Liver (tissue), 9 donors: Measurements from ENCODE around the gene TRIO. TPM values are rescaled to one million over a fixed set of nuclear protein-coding genes. Genes with fewer than 3 reads are reported as not detected.
A peak's percentile ranks its signal among the peaks of the same experiment; 100 is the strongest.

Experiments used
- DNase-seq: peaks from one replicate; pipeline ENCODE4 v3.0.0-alpha.2; 2017; ENCODE audit warnings: low spot score
- H3K27ac ChIP-seq, 2 donors: one replicate each; pipeline ENCODE4 v1.7.0; 2013; ENCODE audit warnings: inconsistent platforms in 2 of 2, low read length in 2 of 2, control low read depth in 1 of 2, low read depth in 1 of 2, mild to moderate bottlenecking in 1 of 2
- H3K27me3 ChIP-seq, 4 donors: one replicate each; pipeline versions ENCODE4 v1.6.1 to v1.7.0; 2013; ENCODE audit warnings: low read length in 3 of 4, inconsistent platforms in 1 of 4, mild to moderate bottlenecking in 1 of 4, moderate library complexity in 1 of 4; ENCODE audit not compliant: control insufficient read depth in 4 of 4, insufficient read depth in 4 of 4
- H3K36me3 ChIP-seq, 4 donors: one replicate each; pipeline versions ENCODE4 v1.6.1 to v1.7.0; 2013; ENCODE audit warnings: low read length in 3 of 4, mild to moderate bottlenecking in 3 of 4, low read depth in 1 of 4, moderate library complexity in 1 of 4; ENCODE audit not compliant: control insufficient read depth in 4 of 4, insufficient read depth in 3 of 4
- H3K4me1 ChIP-seq, 4 donors: one replicate each; pipeline versions ENCODE4 v1.6.1 to v1.7.0; 2013; ENCODE audit warnings: low read length in 3 of 4, mild to moderate bottlenecking in 3 of 4, moderate library complexity in 1 of 4; ENCODE audit not compliant: control insufficient read depth in 4 of 4, insufficient read depth in 4 of 4
- H3K4me3 ChIP-seq, 3 donors: one replicate each; pipeline versions ENCODE4 v1.6.1 to v1.7.0; 2013; ENCODE audit warnings: low read length in 3 of 3, control low read depth in 1 of 3, low read depth in 1 of 3, mild to moderate bottlenecking in 1 of 3
- H3K9ac ChIP-seq, 2 donors: one replicate each; pipeline ENCODE4 v1.7.0; 2013; ENCODE audit warnings: low read length in 2 of 2, mild to moderate bottlenecking in 2 of 2, moderate library complexity in 2 of 2, control low read depth in 1 of 2, low read depth in 1 of 2
- H3K9me3 ChIP-seq, 4 donors: one replicate each; pipeline versions ENCODE4 v1.6.1 to v1.7.0; 2013; ENCODE audit warnings: low read length in 3 of 4; ENCODE audit not compliant: control insufficient read depth in 4 of 4
- CTCF ChIP-seq: fragments of 150-350 bp; IDR thresholded peaks from 2 replicates; pipeline ENCODE4 v1.5.1; 2017; ENCODE audit warnings: improper control_type of control experiment, low read depth, low read length; ENCODE audit not compliant: missing input control
- EGR1 ChIP-seq, 2 donors: IDR thresholded peaks; 2 replicates each; pipeline ENCODE4 v1.6.1; 2016 to 2018; ENCODE audit warnings: antibody characterized with exemption in 2 of 2, low read depth in 2 of 2
- FOXA1 ChIP-seq: IDR thresholded peaks from 2 replicates; pipeline ENCODE4 v1.6.1; 2016; ENCODE audit warnings: antibody characterized with exemption
- FOXA2 ChIP-seq: IDR thresholded peaks from 2 replicates; pipeline ENCODE4 v1.6.1; 2016; ENCODE audit warnings: antibody characterized with exemption
- GABPA ChIP-seq, 2 donors: IDR thresholded peaks in 1 of 2; conservative IDR thresholded peaks in 1 of 2; 2 replicates each; pipeline ENCODE4 v1.6.1; 2016; ENCODE audit warnings: antibody characterized with exemption in 2 of 2, mild to moderate bottlenecking in 1 of 2, moderate library complexity in 1 of 2
- HNF4A ChIP-seq, 2 donors: conservative IDR thresholded peaks; 2 replicates each; pipeline ENCODE4 v1.6.1; 2016; ENCODE audit warnings: antibody characterized with exemption in 2 of 2, mild to moderate bottlenecking in 2 of 2
- HNF4G ChIP-seq: IDR thresholded peaks from 2 replicates; pipeline ENCODE4 v1.6.1; 2016; ENCODE audit warnings: antibody characterized with exemption
- MAX ChIP-seq: IDR thresholded peaks from 2 replicates; pipeline ENCODE4 v1.6.1; 2016; ENCODE audit warnings: antibody characterized with exemption
- NR2F2 ChIP-seq: IDR thresholded peaks from 2 replicates; pipeline ENCODE4 v1.6.1; 2016; ENCODE audit warnings: antibody characterized with exemption
- RAD21 ChIP-seq, 2 donors: IDR thresholded peaks; 2 replicates each; pipeline ENCODE4 v1.6.1; 2016; ENCODE audit warnings: antibody characterized with exemption in 2 of 2, mild to moderate bottlenecking in 2 of 2
- REST ChIP-seq: IDR thresholded peaks from 2 replicates; pipeline ENCODE4 v1.6.1; 2016; ENCODE audit warnings: antibody characterized with exemption, mild to moderate bottlenecking
- RXRA ChIP-seq, 2 donors: IDR thresholded peaks; 2 replicates each; pipeline ENCODE4 v1.6.1; 2017 to 2018; ENCODE audit warnings: antibody characterized with exemption in 2 of 2, mild to moderate bottlenecking in 1 of 2
- SP1 ChIP-seq: IDR thresholded peaks from 2 replicates; pipeline ENCODE4 v1.6.1; 2018; ENCODE audit warnings: antibody characterized with exemption, mild to moderate bottlenecking
- TAF1 ChIP-seq: conservative IDR thresholded peaks from 2 replicates; pipeline ENCODE4 v1.6.1; 2016; ENCODE audit warnings: antibody characterized with exemption, mild to moderate bottlenecking
- ZBTB33 ChIP-seq: IDR thresholded peaks from 2 replicates; pipeline ENCODE4 v1.6.1; 2016; ENCODE audit warnings: antibody characterized with exemption
- WGBS: extraction: QIAGEN DNeasy Blood & Tissue Kit; methylation state at CpG from one replicate; pipeline ENCODE4 v1.1.7; 2013; 5-methylcytosine and 5-hydroxymethylcytosine counted together
- polyA plus RNA-seq, 2 donors: library from polyadenylated mRNA; stranded (reverse) in 1 of 2; unstranded in 1 of 2; fragments of 200-250 nt in 1 of 2; fragments of >200 nt in 1 of 2; fragmentation: Nextera tagmentation in 1 of 2; extraction: Ambion mirVana in 1 of 2; gene quantifications; one replicate each; pipeline versions ENCODE4 v1.2.1 to v1.2.3, GENCODE V29; 2013 to 2015
- total RNA-seq, 2 donors: library from RNA; depleted of rRNA; stranded (reverse); fragments of >200 nt; gene quantifications; one replicate each; pipeline ENCODE4 v1.2.3, GENCODE V29; 2014
- donor health status: healthy.
- donor health status: healthy.
- donor health status: healthy.
- donor health status: healthy.
- donor health status: healthy.

Gene TRIO
- total and polyA plus RNA-seq, 4 donors: 8.5 to 86.2 (median 16.0) TPM

- TF ChIP-seq REST (no peak), TAF1 (no peak), ZBTB33 (no peak)
These were observed 67.6 kb downstream of the TRIO start (continued) for GRCh38 chr5:14210729-14211128.

GRCh38 chr5:14211818-14212803, 69.0 kb downstream of the TRIO start:
- Histone ChIP-seq H3K9me3 (no peaks in the 10 kb centered on the region), H3K4me3 (no peak overlapping the region), H3K4me1 (peaks cover 24 to 42% (median 32%) of the 10 kb centered on the region in 4 donors), H3K27me3 (no peaks in the 10 kb centered on the region), H3K36me3 (no peaks in the 10 kb centered on the region), H3K27ac (peak overlapping the region; percentile 64 to 88), H3K9ac (no peak overlapping the region)
- 76% methylated on average over 5 of the region's 5 CpGs for WGBS
- DNase-seq: no peak
- no peak for TF ChIP-seq FOXA2
- TF ChIP-seq RAD21 (IDR thresholded peaks at IDR 0.05): no peak
- no peak for TF ChIP-seq CTCF
- TF ChIP-seq GABPA (IDR thresholded peaks at IDR 0.05 in 1 of 2, conservative IDR thresholded peaks at IDR 0.05 in 1 of 2): no peak
- TF ChIP-seq RXRA (IDR thresholded peaks at IDR 0.05): no peak
- no peak for TF ChIP-seq FOXA1
- TF ChIP-seq NR2F2: no peak
- TF ChIP-seq HNF4A (conservative IDR thresholded peaks at IDR 0.05): no peak
- no peak for TF ChIP-seq MAX
- TF ChIP-seq EGR1 (IDR thresholded peaks at IDR 0.05; ENCODE audit: low read depth in 2 of 2): no peak
- no peak for TF ChIP-seq SP1
- no peak for TF ChIP-seq HNF4G
